GM18498 (cell line): Measurements from ENCODE around the gene PLAC1.

Experiments used
- ATAC-seq: cut with Tn5 transposase; IDR thresholded peaks from one replicate; pipeline ENCODE4 v1.9.1; 2021; ENCODE audit warnings: mild to moderate bottlenecking, moderate library complexity; ENCODE audit not compliant: unreplicated experiment

PLAC1 gene, protein sequence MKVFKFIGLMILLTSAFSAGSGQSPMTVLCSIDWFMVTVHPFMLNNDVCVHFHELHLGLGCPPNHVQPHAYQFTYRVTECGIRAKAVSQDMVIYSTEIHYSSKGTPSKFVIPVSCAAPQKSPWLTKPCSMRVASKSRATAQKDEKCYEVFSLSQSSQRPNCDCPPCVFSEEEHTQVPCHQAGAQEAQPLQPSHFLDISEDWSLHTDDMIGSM

GRCh38 chrX:134658002-134658759 lies at the start of gene PLAC1:
PLAC1 (minus strand) TSS chrX:134658471; CDS start chrX:134566682, 91,789 bp downstream.
- no peak for ATAC-seq

- ATAC-seq, result no peak
Measured at GRCh38 chrX:134706138-134706537, 47.9 kb upstream of the PLAC1 start.

- no peak for ATAC-seq
Measured at GRCh38 chrX:134695999-134696398, 37.7 kb upstream of the PLAC1 start.

GRCh38 chrX:134694333-134695322 lies 36.4 kb upstream of the PLAC1 start:
- ATAC-seq, result no peak

DNA sequence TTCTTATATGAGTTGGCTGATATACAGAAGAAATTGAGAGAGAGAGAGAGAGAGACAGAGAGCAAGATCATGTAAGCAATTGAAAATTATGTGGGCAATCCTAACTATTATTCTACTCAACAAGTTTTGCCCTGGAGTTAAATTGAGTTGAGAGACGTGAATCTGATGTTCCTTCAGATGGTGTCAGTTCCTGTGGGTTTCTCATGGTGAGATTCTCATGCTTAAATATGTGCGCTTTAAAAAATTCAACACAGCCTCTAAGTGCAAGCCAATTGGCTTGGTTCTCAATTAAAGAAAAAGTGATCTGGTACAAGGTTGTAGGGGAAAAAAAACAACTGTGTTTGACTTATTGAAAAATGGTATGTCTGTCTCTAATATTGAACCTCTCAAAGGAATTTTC lies 35.4 kb upstream of the PLAC1 start:
- no peak for ATAC-seq

GRCh38 chrX:134692990-134693389 lies 34.7 kb upstream of the PLAC1 start:
- ATAC-seq, result no peak

DNA sequence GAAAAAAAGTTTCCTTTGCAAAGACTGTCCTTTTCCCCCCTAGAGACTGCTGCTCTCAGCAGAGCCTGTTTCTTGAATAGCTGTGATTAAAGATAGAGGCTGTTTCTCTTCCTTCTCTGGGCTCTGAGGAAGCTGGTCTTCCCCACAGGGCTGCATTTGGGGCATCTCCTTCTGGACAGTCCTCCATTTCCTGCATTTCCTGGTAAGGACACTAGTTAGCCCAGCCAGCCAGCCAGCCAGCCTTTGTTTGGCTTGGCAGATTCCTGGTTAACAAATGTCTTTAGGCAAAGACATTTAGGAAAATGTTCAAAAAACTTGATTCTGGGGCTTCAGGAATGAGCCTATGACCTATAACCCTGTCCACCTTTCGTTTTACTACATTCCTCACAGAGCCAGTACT lies 34.0 kb upstream of the PLAC1 start:
- ATAC-seq, result no peak

DNA sequence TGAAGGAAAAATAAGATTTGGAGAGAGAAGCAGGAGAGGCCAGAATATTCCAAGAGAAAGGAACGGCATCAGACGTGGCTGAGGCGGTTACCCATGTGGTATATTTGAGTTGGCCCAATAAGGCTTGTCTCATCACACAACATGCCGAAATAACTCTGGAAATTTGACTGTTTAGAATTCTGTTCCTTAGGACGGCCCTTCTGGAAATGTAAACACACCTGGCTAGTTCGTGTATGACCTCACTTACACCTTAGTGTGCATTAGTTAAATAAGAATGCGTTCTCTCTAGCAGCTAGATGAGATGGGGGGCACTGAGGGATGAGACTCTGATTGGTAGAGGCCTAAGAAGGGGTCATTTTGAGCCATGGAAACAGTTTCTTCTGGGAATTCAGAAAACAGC lies 33.2 kb upstream of the PLAC1 start:
- no peak for ATAC-seq

GRCh38 chrX:134688839-134689238 lies 30.6 kb upstream of the PLAC1 start:
- ATAC-seq, result no peak

DNA sequence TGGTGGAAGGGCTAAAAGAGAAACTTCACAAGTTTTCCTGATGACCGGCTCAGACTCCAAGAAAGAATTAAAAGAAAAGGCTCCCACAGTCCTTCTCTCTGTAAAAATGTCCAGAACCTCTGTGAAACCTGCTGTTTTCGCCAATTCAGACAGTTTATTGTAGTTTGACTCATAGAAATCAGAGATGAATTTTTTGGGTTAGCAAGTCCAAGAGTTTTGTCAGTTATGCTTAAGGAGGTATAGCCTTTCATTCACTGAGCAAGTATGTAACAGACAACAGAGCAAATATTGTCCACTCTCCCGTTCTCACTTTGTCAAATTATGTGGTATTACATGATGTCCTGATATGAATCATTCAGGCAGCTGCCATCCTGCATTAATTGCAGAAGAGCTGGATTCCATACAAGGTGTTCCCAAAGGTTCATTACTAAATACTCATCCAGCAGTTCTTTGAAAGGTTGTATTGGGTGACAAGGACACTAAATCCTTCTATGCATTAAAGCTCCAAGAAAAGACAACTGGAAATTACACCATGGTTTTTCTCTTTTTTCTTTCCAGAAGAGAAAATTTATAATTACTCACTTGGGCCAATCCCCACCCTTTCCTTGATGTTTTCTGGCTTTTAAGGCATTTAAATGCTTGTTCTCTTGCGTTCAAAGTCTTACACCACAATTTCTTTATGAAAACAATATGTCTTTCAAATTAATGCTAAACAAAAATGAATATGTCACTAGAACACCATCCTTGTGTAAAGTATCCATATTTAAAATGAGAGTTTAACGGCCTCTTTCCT lies 30.0 kb upstream of the PLAC1 start:
- no peak for ATAC-seq

DNA sequence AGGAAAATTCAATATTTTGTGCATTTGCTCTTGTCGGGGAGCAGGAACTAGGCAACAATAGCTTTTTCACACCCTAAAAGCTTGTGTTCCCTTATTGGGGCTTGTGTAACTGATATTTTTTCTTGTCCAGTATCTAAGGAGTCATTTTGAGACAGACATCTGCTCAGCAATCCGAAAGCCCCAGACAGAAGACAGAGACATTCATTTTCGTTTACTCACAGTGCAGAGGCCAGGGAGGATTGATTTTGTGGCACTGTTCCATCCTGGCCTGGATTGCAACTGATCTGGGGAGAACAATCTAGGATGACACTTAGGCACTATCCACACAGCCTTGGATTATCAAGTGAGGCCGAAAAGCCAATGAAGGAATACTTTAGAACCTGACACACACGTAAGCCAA lies 27.4 kb upstream of the PLAC1 start:
- no peak for ATAC-seq

DNA sequence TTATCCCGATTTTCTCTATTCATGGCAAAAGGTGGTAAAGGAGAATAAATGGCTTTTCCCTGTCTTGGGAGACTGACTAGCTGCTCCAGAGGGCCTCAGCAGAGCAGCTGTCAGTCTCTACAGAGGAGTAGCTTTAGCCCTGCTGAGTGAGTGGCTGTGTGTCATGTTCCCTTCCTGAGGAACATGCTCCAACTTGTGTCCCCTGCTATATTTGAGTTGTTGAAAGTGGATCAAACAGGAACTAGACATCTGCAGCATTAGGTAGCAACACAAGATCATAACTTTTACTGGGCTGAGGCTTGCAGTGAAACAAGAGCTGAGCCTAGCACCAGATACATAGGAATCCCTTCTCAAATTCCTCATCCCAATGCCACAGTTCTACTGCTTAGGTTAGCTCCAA lies 26.7 kb upstream of the PLAC1 start:
- no peak for ATAC-seq

DNA sequence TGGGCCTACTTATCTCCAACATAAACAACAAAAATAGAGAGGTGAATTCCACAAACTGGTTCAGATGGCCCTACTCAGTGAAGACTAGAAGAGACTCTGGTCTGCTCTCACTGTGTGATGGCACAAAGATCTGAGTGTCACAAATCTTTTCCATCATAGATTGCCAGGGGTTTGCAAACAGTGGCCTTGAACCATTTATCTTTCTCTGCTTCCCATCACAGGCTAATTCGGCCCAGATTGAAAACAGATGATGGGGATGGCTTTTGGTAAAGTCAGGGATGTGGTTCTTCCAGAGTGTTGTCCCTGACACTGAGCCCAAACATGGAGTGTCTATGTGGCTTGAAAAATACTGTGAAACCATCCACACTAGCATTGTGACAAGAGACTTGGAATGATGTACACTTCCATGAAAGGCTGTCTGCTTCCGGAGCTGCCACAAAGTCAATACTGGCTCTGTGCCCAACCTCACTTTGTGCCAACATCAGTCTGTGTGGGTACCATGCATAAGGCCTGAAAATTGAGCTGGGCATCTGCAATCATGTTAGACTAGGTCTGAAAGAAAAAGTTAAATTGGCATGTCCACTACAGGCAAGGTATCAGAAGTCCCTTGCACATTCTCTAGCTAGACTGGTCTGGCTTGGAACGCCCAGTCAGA lies 25.2 kb upstream of the PLAC1 start:
- no peak for ATAC-seq

DNA sequence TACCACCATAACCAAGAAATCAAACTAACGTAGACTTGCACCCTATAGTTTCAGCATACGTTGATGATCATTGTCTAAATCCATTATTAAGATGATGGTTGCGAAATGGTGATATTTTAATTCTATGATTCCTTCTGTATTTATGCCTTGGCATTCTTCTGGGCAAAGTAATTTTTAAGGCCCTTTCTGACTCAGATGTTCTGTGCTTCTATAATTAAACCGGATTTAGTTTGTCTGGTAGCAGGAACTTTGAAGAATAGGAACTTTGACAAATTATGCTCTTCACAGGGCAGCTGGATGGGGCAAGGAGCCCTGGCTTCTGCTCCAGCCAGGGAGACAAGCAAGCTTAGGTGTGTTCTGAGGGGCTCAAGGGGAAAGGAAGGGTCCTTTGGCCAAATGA lies 23.8 kb upstream of the PLAC1 start:
- ATAC-seq, result no peak

DNA sequence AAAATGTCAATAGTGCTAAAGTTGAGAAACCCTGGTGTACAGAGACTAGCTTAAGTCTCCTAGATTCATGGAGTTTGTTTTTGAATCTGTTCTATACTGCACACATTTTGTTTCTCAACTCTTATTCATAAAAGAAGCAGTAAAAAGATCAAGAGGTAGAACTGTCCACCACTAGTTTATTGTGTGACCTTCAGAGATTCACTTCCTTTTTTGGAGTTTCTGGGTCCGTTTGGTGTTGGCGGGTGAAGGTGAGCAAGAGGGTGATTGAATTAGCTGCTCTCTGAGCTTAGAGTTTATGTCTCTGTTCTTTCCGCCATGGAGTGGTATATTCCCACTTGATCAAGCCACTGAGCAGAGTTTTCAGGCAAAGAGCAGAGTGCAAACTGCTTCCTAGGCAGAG lies 21.4 kb upstream of the PLAC1 start:
- ATAC-seq, result no peak

GRCh38 chrX:134679221-134679620 lies 20.9 kb upstream of the PLAC1 start:
- no peak for ATAC-seq

GRCh38 chrX:134677332-134677731 lies 19.1 kb upstream of the PLAC1 start:
- no peak for ATAC-seq

DNA sequence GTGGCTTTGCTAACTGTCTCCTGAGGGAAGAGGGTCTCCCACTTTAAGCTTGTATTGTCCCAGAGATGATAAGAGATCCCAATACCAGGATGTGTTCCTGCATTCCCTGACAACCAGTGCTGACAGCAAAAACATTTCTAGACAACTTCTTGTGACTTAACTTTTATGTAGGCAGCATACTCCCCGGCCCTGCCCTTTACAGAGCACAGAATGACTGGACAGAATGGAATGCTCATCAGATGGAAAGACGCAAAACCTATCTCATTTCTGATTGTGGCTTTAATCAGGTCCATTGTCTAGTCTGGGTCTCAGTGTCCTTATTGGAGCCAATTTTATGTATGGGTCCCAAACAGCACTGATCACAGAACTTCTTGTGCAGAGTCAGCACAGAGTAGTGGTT lies 18.2 kb upstream of the PLAC1 start:
- no peak for ATAC-seq

DNA sequence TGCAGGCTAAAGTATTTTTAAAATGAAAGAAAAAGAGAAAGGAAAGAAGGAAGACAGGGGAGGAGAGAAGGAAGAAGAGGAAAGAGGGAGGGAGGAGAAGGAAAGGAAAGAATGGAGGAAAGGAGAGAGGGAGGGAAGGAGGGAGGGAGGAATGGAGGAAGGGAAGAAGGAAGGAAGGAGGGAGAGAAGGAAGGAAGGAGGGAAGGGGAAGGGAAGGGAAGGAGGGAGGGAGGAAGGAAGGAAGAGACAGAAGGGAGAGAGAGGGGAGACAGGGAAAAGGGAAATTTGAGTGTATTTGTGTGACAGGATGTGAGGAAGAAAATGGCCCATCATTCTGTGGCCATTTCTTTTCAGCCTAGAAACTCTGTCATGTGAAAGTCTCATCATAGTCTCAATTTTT lies 14.9 kb upstream of the PLAC1 start:
- no peak for ATAC-seq

DNA sequence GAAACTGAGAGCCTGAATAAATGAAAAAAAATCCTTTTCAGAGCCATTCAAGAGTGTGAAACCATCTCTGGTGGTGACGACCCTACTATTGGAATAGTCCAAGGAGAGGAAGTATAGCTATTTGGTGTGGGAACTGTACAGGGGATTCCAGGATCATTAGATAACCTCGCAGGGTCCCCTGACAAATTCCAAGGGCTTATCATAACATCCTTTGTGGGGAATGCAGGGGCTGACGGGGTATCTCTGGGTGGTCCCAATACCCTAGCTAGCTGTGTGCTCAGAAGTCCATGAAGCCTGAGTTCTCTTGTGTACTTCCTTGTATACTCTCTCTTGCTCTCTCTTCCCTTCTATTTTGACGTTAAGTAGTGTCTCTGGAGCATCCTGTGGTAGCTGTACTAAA lies 13.8 kb upstream of the PLAC1 start:
- no peak for ATAC-seq
